HG03432 (cell line): ENCODE data around the gene RTKN2.

Experiments
- ATAC-seq: cut with Tn5 transposase; IDR thresholded peaks from one replicate; pipeline ENCODE4 v1.9.1; 2021; ENCODE audit warnings: mild to moderate bottlenecking, moderate library complexity; ENCODE audit not compliant: unreplicated experiment

Gene RTKN2

DNA sequence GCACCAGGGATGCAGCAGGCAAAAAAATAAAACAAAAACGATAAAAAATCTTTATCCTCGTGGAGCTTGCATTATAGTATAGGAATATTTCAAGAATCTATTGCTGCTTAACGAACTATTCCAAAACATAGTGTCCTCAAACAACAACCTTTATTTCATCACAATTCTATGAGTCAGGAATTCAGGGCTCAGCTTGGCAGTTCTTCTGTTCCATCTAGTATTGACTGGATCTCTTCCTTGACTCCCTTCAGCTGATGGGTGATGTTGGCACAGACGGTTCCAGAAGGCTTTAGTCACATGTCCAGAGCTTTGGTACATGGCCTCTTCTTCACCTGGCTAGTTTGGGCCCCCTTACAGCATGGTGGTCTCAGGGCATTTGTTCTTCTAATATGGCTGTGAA, 88.0 kb downstream of the RTKN2 start:
- ATAC-seq = no peak

- no peak for ATAC-seq
These were observed 90.1 kb downstream of the RTKN2 start for GRCh38 chr10:62178568-62178967.

- ATAC-seq = no peak
These were observed 91.5 kb downstream of the RTKN2 start for GRCh38 chr10:62177111-62177510.

GRCh38 chr10:62175251-62175650, 93.4 kb downstream of the RTKN2 start:
- no peak for ATAC-seq

GRCh38 chr10:62172465-62172864, 96.2 kb downstream of the RTKN2 start:
- ATAC-seq = no peak

DNA sequence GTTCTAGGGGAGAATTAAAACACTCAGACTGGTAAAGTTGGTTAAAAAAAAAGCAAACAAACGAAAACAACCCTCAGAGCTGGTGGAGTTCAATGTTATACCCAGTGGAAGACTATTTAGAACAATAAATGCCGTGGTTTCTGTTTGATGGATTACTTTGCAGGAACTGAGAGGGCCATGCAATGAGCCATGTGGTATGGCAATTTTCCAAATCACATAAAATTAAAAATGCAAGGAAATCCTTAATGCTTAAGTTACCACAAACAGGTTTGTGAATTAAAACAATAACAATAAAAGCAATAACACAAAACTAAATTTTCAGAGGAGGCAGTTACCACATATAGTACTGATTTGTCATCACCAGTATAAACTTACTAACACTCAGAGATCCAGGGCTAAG, 96.9 kb downstream of the RTKN2 start:
- ATAC-seq = no peak

DNA sequence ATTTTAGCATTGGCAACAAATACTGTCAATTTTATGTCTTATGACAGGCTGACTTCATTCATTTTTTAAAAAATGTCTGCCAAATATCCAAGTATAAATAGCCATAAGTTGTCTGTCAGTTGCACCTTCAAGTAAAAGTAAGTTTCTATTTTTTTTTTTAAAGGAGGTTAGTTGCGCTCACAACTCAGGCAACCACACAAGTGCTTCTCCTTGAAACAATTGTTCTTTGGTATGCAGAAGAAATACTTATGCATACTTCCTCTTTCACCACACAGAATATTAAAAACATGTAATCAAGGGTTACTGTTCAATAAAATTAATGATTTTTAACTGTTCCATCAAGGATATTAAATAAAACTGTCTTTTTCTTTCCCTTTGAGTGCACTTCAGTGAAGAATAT, 97.9 kb downstream of the RTKN2 start:
- ATAC-seq = no peak

GRCh38 chr10:62166331-62167131, 102.1 kb downstream of the RTKN2 start:
- peak; percentile 99 for ATAC-seq

DNA sequence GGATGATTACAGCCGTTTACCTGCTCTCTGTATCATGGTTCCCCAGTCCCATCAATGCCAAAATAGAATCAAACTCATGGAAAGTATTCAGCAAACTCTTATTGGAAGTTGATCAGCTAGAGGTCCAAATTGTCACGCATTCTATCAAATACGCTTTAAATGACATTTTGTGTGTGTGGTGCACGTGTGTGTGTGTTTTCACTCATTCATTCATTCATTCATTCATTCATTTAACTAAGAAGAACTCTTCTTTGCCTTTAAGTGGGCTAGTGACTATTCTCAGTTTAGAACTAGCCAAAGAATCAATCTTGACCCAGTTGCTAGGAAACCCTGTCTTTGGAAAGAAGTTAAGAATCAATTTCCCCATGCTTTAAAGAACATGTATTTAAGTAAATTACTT, 102.8 kb downstream of the RTKN2 start:
- ATAC-seq = no peak

GRCh38 chr10:62163024-62163423, 105.6 kb downstream of the RTKN2 start:
- no peak for ATAC-seq

DNA sequence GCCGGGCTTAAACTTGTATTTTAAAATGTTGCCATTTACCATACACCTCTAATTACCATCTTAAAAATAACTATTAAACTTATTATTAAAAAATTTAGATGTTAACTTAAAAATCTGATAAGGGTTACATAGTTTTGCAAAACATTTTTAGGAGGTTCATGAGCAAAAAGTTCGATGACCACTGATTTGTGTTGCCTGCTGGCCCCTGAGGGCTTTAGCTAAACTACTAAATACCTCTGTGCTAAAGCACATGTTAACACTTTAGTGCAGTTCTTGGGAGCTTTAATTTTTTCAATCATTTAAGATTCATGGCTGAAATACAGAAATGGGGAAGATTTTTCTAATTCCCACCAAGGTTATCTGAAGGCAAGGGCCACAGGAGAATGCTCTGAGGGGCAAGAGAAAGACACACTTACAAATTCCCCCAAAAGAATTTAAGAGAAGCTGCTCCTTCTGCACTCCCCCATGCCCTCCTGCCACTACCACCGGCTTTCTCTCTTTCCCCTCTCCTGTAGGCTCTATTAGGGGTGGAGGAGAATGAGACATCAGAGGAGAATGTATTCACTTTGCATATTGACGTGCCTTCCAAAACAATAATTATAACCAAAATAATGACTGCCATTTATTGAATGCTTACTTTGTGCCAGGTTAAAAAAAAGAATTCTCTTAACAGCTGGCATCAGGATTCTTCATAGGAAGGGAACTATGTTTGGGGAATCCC, 106.2 kb downstream of the RTKN2 start:
- ATAC-seq = no peak

- ATAC-seq = no peak
These were observed 109.3 kb downstream of the RTKN2 start for GRCh38 chr10:62159351-62159750.

DNA sequence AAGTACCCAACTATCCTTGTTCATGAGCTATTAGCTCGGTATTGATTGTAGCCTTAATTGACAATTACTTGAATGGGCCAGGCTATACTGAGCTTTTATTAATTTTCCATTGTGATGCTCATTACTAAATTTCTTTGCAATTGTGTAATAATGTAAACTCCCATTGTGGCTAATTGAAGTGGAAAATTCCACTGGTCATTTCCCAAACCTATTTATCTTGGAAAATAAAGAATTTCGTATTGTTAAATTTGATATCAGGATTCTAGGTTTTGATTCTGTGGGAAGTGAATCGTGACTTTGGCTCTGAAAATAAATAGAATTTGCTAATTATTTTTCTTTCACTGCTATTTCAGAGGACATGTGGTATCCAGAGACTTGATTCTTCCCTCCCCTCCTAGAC, 111.0 kb downstream of the RTKN2 start:
- ATAC-seq = no peak

GRCh38 chr10:62155054-62155680, 113.5 kb downstream of the RTKN2 start:
- no peak for ATAC-seq

DNA sequence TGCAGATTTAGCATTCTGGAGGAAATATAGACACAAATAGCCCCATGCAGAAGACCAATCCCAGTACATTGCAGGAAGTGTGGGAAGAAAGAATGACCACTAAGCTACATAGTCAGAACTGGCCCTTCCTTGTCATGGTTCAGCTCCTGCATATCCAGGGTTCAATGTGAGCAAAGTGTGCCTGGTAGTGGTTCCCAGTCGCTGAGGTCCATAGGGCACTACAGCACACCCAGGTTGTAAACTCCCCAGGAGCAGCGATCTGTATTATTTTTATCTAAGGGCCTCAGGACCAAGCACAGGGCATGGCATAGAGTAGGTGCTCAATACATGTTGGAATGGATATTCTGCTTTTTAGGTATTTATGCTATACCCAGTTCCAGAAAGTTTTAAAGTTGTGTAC, 114.4 kb downstream of the RTKN2 start:
- no peak for ATAC-seq

- no peak for ATAC-seq
These were observed 115.5 kb downstream of the RTKN2 start for GRCh38 chr10:62153191-62153590.

- no peak for ATAC-seq
These were observed 119.0 kb downstream of the RTKN2 start for GRCh38 chr10:62149621-62150020.

DNA sequence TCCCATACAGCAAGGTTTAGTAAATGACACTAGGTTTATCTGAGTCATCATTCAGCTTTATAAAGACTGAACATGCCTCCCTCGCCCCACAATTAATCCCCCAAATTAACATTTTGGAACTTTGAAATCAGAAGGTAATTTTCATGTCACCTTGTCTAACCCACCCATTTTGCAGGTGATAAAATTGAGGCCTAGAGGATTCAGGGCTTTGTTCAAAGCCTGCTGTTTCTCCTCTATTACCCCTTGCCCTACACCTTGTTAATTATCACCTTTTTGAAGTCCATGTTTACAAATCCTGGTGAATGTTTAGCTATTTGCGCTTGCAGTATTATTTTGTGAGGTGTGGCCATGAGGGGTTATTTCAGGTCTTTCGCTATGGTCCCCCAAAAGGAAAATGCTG, 120.5 kb downstream of the RTKN2 start:
- ATAC-seq = no peak

- ATAC-seq = no peak
These were observed 121.2 kb downstream of the RTKN2 start for GRCh38 chr10:62147425-62147824.

DNA sequence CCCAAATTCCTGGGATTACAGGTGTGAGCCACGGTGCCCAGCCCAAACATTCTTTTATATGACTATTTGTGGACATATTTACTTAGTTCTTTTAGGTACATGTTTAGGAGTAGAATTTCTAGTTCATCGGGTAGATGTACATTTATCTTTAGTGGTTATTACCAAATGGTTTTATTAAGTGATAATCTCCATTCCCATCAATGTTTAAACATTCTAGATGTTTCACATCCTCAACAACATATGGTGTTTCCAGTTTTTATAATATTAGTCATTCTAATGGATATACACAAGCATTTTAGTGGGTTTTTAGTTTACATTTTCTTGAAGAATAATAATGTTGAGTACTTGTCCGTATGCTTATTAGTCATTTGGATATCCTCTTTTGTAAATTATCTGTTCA, 131.7 kb downstream of the RTKN2 start:
- no peak for ATAC-seq

DNA sequence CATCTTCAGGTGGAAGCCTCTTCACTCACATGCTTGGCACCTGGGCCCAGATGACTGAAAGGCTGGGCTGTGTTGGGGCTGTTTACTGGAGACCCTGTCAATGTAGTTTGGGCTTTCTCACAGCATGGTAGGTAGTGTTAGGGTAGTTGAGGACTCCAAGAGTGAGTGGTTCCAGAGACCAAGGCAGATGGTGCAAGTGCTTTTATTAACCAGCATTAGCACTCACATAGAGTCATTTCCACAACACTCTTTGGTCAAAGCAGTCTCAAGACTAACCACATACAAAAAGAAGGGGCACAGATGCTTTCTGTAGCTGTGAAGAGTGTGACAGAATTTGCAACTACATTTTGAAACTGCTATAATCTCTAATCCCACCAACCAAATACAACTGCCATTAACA, 135.0 kb downstream of the RTKN2 start:
- peak; percentile 96 for ATAC-seq
